Neural cell (in vitro differentiated cells): ENCODE results near the gene ARSJ. TPM values are rescaled to one million over a fixed set of nuclear protein-coding genes. Genes with fewer than 3 reads are reported as not detected.

ENCODE experiments used
- H2AFZ ChIP-seq: fragments of 200-600, 300-800 bp; sonication (generic), shearing (Covaris generic); 2 replicates; pipeline ENCODE4 v1.6.0; 2014; ENCODE audit warnings: low read depth, mild to moderate bottlenecking, antibody characterized with exemption, low read length, moderate library complexity
- H3F3A ChIP-seq: fragments of 200-600 bp; shearing (Covaris generic); 2 replicates; pipeline ENCODE4 v1.6.1; 2016; ENCODE audit warnings: mild to moderate bottlenecking, moderate library complexity, mixed read lengths, antibody characterized with exemption, low read length; ENCODE audit not compliant: insufficient read depth, poor library complexity, severe bottlenecking
- H3K27ac ChIP-seq: fragments of 200-600, 300-800 bp; sonication (generic), shearing (Covaris generic); 2 replicates; pipeline ENCODE4 v1.5.1; 2014; ENCODE audit warnings: mild to moderate bottlenecking, low read length, moderate library complexity
- H3K27me3 ChIP-seq: fragments of 300-800, 200-600 bp; sonication (generic), shearing (Covaris generic); 2 replicates; pipeline ENCODE4 v1.6.0; 2014; ENCODE audit warnings: mild to moderate bottlenecking, low read depth, low read length, moderate library complexity; ENCODE audit not compliant: insufficient read depth
- H3K36me3 ChIP-seq: fragments of 300-800, 200-600 bp; sonication (generic), shearing (Covaris generic); 2 replicates; pipeline ENCODE4 v1.5.1; 2014; ENCODE audit warnings: mild to moderate bottlenecking, antibody characterized with exemption, low read length, moderate library complexity; ENCODE audit not compliant: insufficient read depth
- H3K4me2 ChIP-seq: fragments of 300-800, 200-600 bp; sonication (generic), shearing (Covaris generic); 2 replicates; pipeline ENCODE4 v1.6.0; 2014; ENCODE audit warnings: mild to moderate bottlenecking, low read length
- H3K4me3 ChIP-seq: fragments of 300-800, 200-600 bp; sonication (generic), shearing (Covaris generic); 2 replicates; pipeline ENCODE4 v1.5.1; 2014; ENCODE audit warnings: mild to moderate bottlenecking, low read length, moderate library complexity
- H3K79me2 ChIP-seq: fragments of 200-600 bp; shearing (Covaris generic); replicated peaks from 2 replicates; pipeline ENCODE4 v1.6.0; 2014; ENCODE audit warnings: mild to moderate bottlenecking, low read length, moderate library complexity; ENCODE audit not compliant: insufficient read depth
- H3K9ac ChIP-seq: fragments of 300-800, 200-600 bp; sonication (generic), shearing (Covaris generic); 2 replicates; pipeline ENCODE4 v1.6.1; 2016; ENCODE audit warnings: mild to moderate bottlenecking, low read length, mixed read lengths
- H3K9me2 ChIP-seq: fragments of 200-600 bp; shearing (Covaris generic); 2 replicates; pipeline ENCODE4 v1.6.1; 2016; ENCODE audit warnings: mild to moderate bottlenecking, low read length, mixed read lengths; ENCODE audit not compliant: insufficient read depth
- H3K9me3 ChIP-seq: fragments of 200-600, 300-800 bp; sonication (generic), shearing (Covaris generic); 2 replicates; pipeline ENCODE4 v1.6.1; 2016; ENCODE audit warnings: mild to moderate bottlenecking, mixed run types, low read length, moderate library complexity, mixed read lengths
- H4K20me1 ChIP-seq: fragments of 200-600 bp; shearing (Covaris generic); 2 replicates; pipeline ENCODE4 v1.6.1; 2016; ENCODE audit warnings: mild to moderate bottlenecking, mixed run types; ENCODE audit not compliant: insufficient read depth
- CTCF ChIP-seq: fragments of 450-650 bp; IDR thresholded peaks from 2 replicates; pipeline ENCODE4 v1.5.1; 2014; ENCODE audit warnings: antibody characterized with exemption, mild to moderate bottlenecking, moderate library complexity; ENCODE audit not compliant: poor library complexity, severe bottlenecking
- EP300 ChIP-seq: fragments of 450-650 bp; conservative IDR thresholded peaks from 2 replicates; pipeline ENCODE4 v1.6.1; 2014; ENCODE audit warnings: antibody characterized with exemption, mild to moderate bottlenecking, moderate library complexity; ENCODE audit not compliant: poor library complexity, severe bottlenecking
- EZH2 ChIP-seq: fragments of 200-600, 300-800 bp; shearing (Covaris generic), sonication (generic); IDR thresholded peaks from 2 replicates; pipeline ENCODE4 v1.6.1; 2014; ENCODE audit warnings: antibody characterized with exemption, low read length, borderline replicate concordance, mild to moderate bottlenecking; ENCODE audit not compliant: insufficient read depth, poor library complexity, severe bottlenecking
- MXI1 ChIP-seq: fragments of 450-650 bp; conservative IDR thresholded peaks from 2 replicates; pipeline ENCODE4 v1.6.1; 2014; ENCODE audit warnings: antibody characterized with exemption, mild to moderate bottlenecking; ENCODE audit not compliant: poor library complexity, severe bottlenecking
- POLR2AphosphoS5 ChIP-seq: IDR thresholded peaks from 2 replicates; pipeline ENCODE4 v1.6.1; 2012
- RAD21 ChIP-seq: fragments of 450-650 bp; conservative IDR thresholded peaks from 2 replicates; pipeline ENCODE4 v1.6.1; 2014; ENCODE audit warnings: antibody characterized with exemption, mild to moderate bottlenecking, moderate library complexity
- REST ChIP-seq: IDR thresholded peaks from 2 replicates; pipeline ENCODE4 v1.6.1; 2012; ENCODE audit warnings: borderline replicate concordance
- SMC3 ChIP-seq: fragments of 450-650 bp; conservative IDR thresholded peaks from 2 replicates; pipeline ENCODE4 v1.6.1; 2014; ENCODE audit warnings: antibody characterized with exemption, mild to moderate bottlenecking, moderate library complexity; ENCODE audit not compliant: poor library complexity
- TAF1 ChIP-seq: IDR thresholded peaks from 2 replicates; pipeline ENCODE4 v1.6.1; 2012; ENCODE audit warnings: low read depth
- polyA plus RNA-seq: library from polyadenylated mRNA; depleted of rRNA; stranded (reverse); fragments of >200 nt; gene quantifications from 2 replicates; pipeline ENCODE4 v1.2.3, GENCODE V29; 2014

ARSJ gene
- polyA plus RNA-seq, 1 donor from 2014 or later, result 0.10 TPM

GRCh38 chr4:113971706-113972360, 7.6 kb downstream of the ARSJ start:
- Histone ChIP-seq H3K27me3 (peaks cover 3% of the 10 kb centered on the region), H3K9me3 (no peaks in the 10 kb centered on the region), H3K4me3 (no peak overlapping the region), H3F3A (no peaks in the 10 kb centered on the region), H3K36me3 (no peaks in the 10 kb centered on the region), H2AFZ (no peak overlapping the region), H3K4me2 (no peak overlapping the region), H4K20me1 (no peaks in the 10 kb centered on the region), H3K9me2 (no peaks in the 10 kb centered on the region), H3K27ac (no peak overlapping the region), H3K79me2 (no peaks in the 10 kb centered on the region), H3K9ac (no peak overlapping the region)
- no peak for TF ChIP-seq RAD21
- TF ChIP-seq CTCF, result no peak
- no peak for TF ChIP-seq POLR2AphosphoS5
- no peak for TF ChIP-seq REST
- TF ChIP-seq EZH2, result no peak
- no peak for TF ChIP-seq MXI1
- TF ChIP-seq SMC3, result no peak
- no peak for TF ChIP-seq EP300
- no peak for TF ChIP-seq TAF1

- Histone ChIP-seq H3K9ac (no peak overlapping the region), H3K36me3 (no peaks in the 10 kb centered on the region), H3K4me3 (no peak overlapping the region), H3K9me2 (no peaks in the 10 kb centered on the region), H3K9me3 (no peaks in the 10 kb centered on the region), H3K79me2 (no peaks in the 10 kb centered on the region), H3F3A (no peaks in the 10 kb centered on the region), H3K27ac (no peak overlapping the region), H3K4me2 (no peak overlapping the region), H3K27me3 (no peaks in the 10 kb centered on the region), H2AFZ (no peak overlapping the region), H4K20me1 (no peaks in the 10 kb centered on the region)
- TF ChIP-seq SMC3 (no peak), POLR2AphosphoS5 (no peak), EZH2 (no peak), REST (no peak), CTCF (no peak), TAF1 (no peak), MXI1 (no peak), EP300 (no peak), RAD21 (no peak)
Observed at GRCh38 chr4:113969709-113970334, 9.6 kb downstream of the ARSJ start.
